Inferior parietal cortex (tissue), 1 donor: Measurements from ENCODE around the gene TMEM222.
"Not testable (repeated sequence)": the region's sequence is repeated elsewhere in the genome, so short reads cannot be mapped to it uniquely, and the experiment has no call there.

Experiments used
- DNase-seq: peaks from one replicate; pipeline ENCODE4 v3.0.0-alpha.2; 2016; ENCODE audit errors: extremely low spot score

The TMEM222 gene, protein sequence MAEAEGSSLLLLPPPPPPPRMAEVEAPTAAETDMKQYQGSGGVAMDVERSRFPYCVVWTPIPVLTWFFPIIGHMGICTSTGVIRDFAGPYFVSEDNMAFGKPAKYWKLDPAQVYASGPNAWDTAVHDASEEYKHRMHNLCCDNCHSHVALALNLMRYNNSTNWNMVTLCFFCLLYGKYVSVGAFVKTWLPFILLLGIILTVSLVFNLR

DNA sequence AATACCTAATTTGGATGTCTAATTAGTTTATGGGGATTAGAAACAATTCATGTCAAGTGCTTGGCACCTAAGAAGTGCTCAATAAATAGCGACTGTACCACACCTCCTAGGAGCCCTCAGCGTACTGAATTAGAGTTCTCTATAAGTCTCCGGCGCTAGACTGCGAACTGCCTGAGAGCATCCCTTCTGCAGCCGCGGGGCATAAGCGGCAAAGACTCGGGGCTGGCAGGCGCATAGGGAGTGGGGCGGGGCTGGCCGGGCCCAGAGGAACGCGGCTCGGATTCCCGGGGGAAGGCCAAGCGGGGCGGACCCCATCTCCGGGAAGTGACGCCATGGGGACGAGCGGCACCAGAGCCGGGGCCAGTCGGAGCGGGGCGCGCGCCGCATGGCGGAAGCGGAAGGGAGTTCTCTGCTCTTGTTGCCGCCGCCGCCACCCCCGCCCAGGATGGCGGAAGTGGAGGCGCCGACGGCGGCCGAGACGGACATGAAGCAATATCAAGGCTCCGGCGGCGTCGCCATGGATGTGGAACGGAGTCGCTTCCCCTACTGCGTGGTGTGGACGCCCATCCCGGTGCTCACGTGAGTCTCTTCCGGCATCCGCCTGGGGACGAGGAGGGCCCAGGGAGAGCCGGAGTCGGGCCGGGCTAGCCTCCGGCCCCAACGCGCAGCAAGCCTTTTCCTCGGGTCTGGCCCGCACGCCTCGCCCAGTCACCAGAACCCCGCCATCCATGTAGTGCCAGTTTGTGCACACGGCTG is at the start of gene TMEM222:
Gene TMEM222 (plus strand): TSS at position 351 of the 756 bp plus-strand sequence. CDS start 35 bp downstream, at position 386.
- peak; percentile 98 for DNase-seq

DNA sequence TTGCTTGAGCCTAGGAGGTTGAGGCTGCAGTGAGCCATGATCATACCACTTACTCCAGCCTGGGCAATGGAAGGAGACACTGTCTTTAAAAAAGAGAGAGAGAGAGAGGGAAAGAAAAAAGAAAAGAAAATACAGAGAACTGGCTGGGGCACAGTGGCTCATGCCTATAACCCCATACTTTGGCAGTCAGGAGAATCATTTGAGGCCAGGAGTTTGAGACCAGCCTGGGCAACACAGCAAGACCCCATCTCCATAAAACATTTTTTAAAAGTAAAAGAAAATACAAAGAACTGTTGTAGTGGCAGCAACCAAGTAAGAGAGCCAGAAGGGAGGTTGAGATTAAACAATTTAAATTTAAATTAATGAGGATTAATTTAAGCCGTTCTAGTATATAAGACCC is 47.8 kb upstream of the TMEM222 start:
- DNase-seq: no peak

DNA sequence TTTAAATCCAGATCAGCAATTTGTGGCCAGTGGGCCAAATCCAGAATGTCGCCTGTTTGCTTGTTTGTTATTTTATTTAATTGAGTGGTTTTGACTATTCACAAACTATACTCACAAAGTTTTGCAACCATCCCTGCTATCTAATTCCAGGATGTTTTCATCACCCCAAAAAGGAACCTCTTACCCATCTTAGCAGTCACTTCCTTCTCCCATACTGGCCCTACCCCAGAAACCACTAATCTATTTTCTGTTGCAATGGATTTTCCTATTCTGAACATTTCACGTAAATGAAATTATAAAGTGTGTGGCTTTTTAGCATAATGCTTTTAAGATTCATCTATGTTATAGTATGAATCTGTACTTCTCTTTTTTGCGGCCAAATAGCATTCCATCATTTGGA is 46.3 kb upstream of the TMEM222 start:
- DNase-seq: no peak

DNA sequence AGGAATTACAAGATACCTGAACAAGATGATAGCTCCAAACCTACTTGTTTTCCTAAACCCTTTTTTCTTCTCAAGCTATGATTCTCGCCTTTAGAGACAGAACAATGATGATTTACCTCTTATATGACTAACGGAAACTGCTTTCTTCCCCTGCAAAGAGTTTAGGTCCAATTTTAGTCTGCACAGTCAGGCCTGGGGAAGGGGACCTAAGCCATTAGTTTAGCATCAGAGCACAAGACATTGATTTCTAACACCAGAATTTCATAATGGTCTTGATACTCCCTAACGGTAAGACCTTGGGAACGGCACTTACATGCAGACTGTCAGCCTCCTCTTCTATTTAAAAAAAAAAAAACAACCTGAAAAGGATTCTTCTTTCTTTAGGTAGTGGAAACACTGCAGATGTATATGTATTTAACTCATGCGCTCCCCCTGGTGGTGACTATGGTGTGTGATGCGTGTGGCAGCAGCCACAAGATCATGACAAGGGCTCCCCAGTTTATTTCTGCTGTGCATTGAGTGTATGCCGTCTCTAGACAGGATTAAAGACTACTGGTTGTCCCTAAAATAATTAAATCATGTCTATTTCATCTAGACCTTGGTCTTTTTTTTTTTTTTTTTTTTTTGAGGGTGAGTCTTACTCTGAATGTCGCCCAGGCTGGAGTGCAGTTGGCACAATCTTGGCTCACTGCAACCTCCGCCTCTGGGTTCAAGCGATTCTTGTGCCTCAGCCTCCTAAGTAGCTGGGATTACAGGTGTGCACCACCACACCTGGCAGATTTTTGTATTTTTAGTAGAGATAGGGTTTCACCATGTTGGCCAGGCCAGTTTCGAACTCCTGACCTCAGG is 37.3 kb upstream of the TMEM222 start:
- peak; percentile 91 for DNase-seq

DNA sequence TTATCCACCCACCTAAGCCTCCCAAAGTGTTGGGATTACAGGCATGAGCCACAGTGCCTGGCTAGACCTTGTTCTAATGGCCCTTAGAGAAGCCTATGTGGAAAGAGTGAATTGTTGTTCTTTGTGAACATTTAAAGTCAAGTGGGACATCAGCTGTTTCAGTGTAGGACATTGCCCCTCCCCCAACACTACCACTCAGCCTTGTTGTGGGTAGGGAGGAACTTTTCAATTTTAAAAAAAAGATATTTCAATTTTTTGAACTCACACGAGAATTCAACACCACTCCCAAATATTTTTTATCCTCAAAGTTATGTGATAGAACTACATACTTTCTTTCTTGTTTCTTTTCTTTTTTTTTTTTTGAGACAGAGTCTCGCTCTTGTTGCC is 36.7 kb upstream of the TMEM222 start:
- DNase-seq: no peak

DNA sequence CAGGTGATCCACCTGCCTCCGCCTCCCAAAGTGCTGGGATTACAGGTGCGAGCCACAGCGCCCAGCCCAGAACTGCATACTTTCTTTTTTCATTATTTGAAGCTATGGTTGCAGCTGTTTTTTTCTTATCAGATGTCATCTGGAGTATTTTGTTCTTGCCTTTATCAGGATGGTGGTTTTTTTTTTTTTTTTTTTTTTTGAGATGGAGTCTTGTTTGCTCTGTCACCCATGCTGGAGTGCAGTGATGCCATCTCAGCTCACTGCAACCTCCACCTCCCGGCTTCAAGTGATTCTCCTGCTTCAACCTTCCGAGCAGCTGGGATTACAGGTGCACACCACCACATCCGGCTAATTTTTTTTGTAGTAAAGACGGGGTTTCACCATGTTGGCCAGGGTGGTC is 36.1 kb upstream of the TMEM222 start:
- DNase-seq: not testable (repeated sequence)

DNA sequence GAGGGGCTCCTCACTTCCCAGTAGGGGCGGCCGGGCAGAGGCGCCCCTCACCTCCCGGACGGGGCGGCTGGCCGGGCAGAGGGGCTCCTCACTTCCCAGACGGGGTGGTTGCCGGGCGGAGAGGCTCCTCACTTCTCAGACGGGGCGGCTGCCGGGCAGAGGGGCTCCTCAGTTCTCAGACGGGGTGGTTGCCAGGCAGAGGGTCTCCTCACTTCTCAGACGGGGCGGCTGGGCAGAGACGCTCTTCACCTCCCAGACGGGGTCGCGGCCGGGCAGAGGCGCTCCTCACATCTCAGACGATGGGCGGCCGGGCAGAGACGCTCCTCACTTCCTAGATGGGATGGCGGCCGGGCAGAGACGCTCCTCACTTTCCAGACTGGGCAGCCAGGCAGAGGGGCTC is 32.8 kb upstream of the TMEM222 start:
- not testable (repeated sequence) for DNase-seq

DNA sequence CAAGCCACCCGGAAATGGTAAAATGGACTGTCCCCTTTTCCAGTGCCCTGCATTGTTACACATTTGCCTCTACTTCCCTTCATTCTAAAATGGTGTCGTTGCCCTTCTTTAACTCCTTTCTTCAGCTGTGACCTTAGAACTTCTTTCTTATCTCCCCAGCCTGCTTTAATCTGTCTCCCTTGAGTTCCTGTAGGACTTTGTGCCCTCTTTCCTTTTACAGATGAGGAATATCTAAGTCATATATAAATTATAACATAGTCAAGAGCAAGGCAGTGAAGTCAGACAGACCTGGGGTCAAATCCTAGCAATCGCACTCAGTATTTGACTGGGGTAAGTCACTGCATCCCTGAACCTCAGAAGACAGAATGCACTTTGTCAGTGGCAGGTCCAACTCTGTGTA is 31.4 kb upstream of the TMEM222 start:
- no peak for DNase-seq

DNA sequence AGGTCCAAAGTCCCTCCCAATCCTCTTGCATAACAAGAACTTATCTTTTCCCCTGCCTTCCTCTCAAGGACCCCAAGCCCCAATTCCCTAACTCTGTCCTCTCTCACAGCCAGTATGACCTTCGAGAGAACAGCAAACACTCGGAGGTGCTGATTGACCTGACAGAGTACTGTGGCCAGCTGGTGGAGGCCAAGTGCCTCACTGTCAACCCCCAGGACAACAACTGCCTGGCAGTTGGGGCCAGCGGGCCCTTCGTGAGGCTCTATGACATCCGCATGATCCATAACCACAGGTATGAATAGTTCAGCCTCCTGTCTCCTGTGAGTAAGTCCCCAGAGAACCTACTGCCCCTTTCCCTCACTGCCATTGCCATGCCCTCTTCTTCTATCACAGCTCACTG is 29.9 kb upstream of the TMEM222 start:
- DNase-seq: no peak

DNA sequence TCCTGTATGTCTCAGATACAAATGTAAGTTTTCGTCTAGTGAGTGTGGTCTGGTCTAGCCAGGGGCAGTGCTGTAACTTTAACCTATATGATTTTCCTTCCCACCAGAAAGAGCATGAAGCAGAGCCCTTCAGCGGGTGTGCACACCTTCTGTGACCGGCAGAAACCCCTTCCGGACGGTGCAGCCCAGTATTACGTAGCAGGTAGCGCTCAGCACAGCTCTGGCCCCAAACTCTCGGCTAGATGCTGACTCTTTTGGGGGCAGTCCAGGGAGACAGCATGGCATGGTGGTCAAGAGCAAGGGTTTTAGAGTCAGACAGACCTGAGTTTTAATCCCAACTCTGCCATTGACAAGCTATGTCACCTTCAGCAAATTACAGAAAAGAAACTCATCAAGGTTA is 28.0 kb upstream of the TMEM222 start:
- DNase-seq: no peak

DNA sequence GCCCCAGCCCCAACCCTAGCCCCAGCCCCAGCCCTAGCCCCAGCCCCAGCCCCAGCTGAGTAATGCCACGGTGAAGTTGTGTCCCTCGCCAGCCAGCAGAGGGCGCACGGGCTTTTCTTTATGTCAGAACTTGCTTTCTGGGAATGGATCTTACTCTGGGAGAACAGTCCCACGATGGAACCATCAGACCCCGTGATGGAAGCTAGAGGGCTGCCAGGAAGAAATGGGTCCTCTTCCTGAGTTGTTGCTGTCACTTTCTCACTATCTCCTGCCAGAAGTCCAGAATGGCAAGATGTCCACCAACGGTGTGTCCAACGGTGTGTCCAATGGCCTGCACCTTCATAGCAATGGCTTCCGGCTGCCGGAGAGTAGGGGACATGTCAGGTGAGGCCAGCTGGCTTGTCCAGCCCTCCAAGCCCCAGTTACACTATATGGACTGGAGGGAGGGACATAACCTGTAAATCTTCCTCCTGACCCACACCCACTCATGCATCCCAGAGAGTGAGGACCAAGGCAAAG is 25.1 kb upstream of the TMEM222 start:
- peak; percentile 81 for DNase-seq

DNA sequence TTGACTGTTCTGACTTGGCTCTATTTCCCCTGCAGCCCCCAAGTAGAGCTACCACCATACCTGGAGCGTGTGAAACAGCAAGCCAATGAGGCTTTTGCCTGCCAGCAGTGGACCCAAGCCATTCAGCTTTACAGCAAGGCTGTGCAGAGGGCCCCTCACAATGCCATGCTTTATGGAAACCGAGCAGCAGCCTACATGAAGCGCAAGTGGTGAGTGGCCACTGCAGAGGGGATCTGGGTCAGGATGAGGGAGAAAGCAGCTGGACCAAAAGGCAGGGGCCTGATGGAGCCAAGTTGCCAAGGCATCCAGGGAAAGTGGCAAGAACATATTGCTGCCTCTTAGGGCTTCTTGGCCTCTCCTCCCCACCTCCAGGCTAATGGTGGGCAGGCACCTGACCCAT is 24.1 kb upstream of the TMEM222 start:
- DNase-seq: no peak

DNA sequence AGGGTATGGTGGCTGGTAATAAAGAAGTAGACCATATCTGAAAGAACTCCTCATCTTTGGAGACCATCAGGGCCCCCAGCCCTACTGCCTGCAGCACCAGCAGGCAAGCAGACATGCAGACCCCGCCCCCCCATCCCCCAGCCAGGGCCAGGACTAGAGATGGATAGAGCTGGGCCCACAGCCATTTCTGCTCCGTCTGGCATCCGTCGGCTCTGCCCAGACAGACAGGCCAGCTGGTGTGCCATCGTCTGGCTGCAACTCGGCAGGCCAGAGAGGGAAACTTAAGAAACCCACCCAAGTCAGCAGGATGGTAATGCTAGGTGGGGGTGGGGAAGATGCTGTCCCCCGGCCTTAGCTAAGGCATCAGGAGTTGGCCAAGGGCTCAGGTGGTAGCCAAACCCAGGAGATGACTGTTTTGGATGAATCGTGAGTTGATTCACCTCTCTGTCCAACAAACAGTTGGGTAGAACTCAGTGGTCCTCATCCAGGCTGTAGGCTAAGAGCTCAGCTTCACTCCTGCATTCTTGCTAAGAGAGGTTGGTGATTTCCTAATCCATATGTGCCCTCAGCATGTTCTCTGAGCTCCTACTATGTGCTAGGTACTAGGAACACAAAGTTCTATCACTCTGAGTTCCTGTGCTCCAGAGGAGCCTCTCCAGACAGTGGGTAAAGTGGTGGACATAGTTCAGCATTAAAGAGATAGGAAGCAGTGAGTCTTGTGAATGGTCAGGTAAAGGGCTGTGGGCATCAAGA is 23.2 kb upstream of the TMEM222 start:
- DNase-seq: no peak

DNA sequence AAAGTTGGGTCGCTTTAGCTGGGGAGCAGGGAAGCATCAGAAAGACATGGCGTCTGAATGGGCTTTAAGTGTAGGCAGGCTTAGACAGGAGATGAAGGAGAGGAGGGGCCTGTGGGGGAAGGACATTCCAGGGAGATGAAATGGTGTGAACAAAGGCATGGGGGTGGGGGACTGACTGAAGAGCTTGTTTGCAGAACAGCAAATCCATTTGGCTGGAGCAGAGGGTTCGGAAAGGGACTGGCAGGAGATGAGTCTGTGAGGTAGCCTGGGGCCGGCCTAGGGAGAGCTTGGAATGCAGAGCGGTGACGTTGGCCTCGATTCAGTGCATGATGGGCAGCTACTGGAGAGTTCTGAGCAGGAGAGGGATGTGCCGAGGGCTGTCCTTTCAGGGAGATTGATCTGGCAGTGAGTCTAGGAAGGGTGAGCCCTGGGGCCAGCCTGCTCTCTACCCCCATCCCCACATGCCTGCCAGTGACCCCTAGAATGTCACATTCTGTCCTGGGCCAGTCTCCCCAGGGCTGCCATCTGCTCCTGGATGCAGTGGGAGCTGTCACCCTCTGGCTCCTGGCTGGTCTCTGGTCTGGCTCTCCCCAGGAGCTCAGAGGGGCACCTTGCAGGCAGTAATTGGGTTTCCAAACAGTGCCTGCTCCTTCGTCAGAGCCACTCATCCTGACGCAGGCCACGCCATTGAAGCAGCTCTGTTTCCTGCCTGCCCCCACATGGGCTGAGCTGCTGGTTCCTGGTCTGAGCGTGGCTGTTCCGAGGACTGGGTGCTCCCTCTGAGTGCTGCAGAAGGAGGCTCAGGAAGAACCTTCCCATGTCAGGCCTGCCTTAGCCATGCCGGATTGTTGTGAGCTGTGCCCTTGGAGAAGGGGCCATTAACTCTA is 22.3 kb upstream of the TMEM222 start:
- DNase-seq: peak; percentile 28

DNA sequence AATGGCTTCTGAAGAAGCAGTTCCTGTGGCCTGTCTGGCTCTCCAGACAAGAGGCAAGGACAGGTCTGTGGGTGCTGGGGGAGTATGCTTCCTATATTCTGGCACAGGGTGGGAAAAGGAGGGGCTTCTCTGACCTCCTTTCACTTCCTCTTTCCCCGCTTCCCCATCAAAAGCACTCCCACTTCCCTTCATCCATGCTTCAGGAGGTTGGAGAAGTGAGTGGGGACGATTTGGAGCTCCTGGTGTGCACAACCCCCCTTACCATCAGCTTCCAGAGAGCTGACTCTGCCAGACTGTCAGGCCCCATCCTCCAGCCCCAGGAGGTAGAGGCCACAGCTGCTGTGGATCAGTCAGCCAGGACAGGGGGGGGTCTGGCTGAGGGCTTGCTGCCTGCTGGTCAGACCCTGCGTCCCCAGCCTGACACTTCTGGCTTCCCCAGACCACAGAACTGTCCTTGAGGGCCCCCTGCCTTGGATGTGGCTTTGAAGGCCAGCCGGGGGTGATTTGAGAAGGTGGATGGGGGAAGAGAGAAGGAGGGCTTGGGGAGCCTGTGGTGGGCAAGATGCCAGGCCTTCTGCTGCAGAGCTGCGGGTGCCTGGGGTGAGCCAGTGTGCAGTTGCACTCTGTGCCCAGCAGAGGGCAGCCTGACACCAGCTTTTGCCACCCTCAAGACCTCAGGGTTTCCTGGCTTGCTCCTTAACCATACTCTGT is 21.5 kb upstream of the TMEM222 start:
- peak; percentile 91 for DNase-seq

DNA sequence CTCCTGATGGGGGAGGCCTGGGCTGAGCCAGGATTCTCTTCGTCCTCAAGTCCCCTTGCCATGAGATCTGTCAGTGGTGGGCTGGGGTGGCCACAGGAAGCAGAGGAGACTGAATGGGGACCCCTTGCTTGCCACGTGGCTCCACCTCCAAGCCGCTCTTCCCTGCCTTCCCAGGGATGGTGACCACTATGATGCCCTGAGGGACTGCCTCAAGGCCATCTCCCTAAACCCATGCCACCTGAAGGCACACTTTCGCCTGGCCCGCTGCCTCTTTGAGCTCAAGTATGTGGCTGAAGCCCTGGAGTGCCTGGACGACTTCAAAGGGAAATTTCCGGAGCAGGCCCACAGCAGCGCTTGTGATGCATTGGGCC is 20.9 kb upstream of the TMEM222 start:
- DNase-seq: no peak

DNA sequence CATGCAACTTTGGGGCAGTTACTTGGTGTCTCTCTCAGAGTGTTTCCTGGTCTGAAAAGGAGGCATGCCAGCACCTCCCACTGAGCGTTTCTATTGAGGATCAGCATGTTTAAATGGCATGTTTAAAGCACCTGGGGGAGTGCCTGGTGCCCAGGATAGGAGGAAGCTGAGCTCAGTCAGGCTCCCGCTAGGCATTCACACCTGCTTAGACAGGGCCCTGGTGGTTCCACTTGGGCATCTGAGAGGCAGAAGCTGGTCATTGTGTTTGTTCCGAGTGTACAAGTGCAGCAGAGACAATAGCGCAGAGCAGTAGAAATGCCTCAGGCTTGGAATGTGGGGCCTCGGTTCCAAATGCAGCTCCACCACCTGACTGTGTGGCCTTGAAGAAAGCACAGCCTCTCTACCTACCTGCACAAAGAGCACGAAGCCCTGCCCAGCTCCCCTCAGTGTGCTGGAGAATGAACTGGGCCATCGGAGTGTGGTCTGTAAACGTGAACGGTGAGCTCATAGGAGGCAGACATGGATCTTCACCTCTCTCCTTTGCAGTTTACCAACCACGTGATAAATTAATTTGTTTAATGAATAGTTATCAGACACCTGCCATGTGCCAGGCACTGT is 20.3 kb upstream of the TMEM222 start:
- no peak for DNase-seq

DNA sequence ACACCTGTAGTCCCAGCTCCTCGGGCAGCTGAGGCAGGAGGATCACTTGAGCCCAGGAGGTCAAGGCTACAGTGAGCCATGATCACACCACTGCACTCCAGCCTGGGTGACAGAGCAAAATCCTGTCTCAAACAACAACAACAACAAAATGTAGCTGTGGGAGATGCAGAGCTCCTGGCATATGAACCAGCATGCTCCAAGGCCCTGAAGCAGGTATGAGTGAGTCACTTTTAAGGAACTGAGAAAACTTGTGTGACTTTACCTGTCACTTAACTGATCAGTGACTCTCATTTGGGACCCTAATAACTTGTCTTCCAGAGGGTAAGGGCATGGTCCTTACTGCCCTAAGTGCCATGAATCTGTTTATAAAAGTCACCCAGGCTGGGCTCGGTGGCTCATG is 19.4 kb upstream of the TMEM222 start:
- DNase-seq: no peak

DNA sequence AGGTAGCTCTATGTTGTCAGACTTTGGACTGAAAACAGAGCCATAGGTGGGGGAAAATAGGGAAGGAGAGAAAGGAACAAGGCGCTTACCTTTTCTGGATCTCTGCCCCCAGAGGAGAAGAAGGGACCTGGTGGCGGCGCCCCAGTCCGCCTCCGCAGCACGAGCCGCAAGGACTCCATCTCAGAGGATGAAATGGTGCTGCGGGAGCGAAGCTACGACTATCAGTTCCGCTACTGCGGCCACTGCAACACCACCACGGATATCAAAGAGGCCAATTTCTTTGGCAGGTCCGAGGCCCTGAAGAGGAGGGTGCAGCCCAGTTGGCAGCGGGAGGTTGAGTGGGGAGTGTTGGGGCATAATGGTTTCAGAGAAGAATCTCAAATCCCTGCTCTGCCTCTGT is 18.5 kb upstream of the TMEM222 start:
- no peak for DNase-seq

DNA sequence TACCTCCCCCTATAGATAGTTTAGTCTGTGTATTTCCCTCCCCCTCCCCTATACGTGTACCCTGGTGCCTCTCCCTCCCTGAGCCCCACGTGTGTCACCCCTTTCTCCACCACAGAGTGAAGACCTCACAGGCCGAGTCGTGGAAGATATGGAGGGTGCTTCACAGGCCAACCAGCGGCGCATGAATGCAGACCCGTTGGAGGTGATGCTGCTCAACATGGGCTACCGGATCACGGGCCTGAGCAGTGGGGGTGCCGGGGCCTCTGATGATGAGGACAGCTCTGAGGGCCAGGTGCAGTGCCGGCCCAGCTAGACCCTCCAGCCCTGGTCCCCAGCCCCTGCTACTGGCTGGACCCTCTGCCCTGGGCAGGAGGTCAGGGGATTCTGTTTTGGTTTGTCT is 15.9 kb upstream of the TMEM222 start:
- no peak for DNase-seq
